HAP-1 (cell line): ENCODE measurements around the gene C2CD3.
"Not testable (repeated sequence)": the region's sequence is repeated elsewhere in the genome, so short reads cannot be mapped to it uniquely, and the experiment has no call there.

Experiments
- DNase-seq, 2 experiments: peaks; one replicate each; pipeline ENCODE4 v3.0.0-alpha.2; 2016 to 2020; ENCODE audit warnings: low spot score in 2 of 2
- H3K27me3 ChIP-seq: fragments of 250-450 bp; sonication (Bioruptor Pico); 2 replicates; pipeline ENCODE4 v1.5.1; 2020; ENCODE audit warnings: low read depth, mild to moderate bottlenecking, moderate library complexity
- H3K36me3 ChIP-seq: fragments of 250-450 bp; sonication (Bioruptor Pico); replicated peaks from 2 replicates; pipeline ENCODE4 v1.5.1; 2020; ENCODE audit warnings: mild to moderate bottlenecking
- H3K4me1 ChIP-seq: fragments of 250-450 bp; sonication (Bioruptor Pico); 2 replicates; pipeline ENCODE4 v1.5.1; 2020; ENCODE audit warnings: mild to moderate bottlenecking
- H3K4me3 ChIP-seq: fragments of 250-450 bp; sonication (Bioruptor Pico); 2 replicates; pipeline ENCODE4 v1.5.1; 2020; ENCODE audit warnings: mild to moderate bottlenecking, moderate library complexity
- H3K9me3 ChIP-seq: fragments of 250-450 bp; sonication (Bioruptor Pico); 2 replicates; pipeline ENCODE4 v1.5.1; 2020; ENCODE audit warnings: mild to moderate bottlenecking, moderate library complexity
- in situ Hi-C: fragments of 300-500 bp; cut with MboI; formaldehyde crosslinking; loops from 3 replicates; pipeline ENCODE4 v1.14.3; 2020; ENCODE audit warnings: low sequenced_read_pairs, inconsistent platforms, mixed read lengths

The C2CD3 gene

DNA sequence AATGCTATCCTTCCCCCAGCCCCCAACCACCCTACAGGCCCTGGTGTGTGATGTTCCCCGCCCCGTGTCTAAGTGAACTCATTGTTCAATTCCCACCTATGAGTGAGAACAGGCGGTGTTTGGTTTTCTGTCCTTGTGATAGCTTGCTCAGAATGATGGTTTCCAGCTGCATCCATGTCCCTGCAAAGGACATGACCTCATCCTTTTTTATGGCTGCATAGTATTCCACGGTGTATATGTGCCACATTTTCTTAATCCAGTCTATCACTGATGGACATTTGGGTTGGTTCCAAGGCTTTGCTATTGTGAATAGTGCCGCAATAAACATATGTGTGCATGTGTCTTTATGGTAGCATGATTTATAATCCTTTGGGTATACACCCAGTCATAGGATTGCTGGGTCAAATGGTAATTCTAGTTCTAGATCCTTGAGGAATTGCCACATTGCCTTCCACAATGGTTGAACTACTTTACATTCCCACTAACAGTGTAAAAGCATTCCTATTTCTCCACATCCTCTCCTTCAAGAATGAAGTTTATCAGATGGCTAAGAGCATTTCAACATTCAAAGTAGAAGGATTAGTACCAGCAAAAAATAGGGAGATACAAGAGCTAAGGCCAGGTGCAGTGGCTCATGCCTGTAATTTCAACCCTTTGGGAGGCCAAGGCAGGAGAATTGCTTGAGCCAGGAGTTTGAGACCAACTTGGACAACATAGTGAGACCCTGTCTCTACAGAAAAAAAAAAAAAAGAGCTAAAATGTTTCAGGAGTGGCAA, 50.4 kb downstream of the C2CD3 start:
- H3K9me3 ChIP-seq, H3K27me3 ChIP-seq, in situ Hi-C loops, H3K4me3 ChIP-seq, H3K4me1 ChIP-seq, DNase-seq: not testable (repeated sequence)
- H3K36me3 ChIP-seq = peaks cover 18% of the 10 kb centered on the region

DNA sequence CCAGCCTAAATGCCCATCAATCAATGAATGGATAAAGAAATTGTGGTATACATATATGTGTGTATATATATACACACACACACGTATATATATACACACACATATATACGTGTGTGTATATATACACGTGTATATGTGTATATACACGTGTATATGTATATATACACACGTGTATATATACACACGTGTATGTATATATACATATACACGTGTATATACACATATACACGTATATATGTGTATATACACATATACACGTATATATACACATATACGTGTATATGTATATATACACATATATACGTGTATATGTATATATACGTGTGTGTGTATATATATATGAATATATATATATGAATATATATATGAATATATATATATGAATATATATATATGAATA, 54.1 kb downstream of the C2CD3 start:
- DNase-seq = no peak
- in situ Hi-C loops = no loop called here

DNA sequence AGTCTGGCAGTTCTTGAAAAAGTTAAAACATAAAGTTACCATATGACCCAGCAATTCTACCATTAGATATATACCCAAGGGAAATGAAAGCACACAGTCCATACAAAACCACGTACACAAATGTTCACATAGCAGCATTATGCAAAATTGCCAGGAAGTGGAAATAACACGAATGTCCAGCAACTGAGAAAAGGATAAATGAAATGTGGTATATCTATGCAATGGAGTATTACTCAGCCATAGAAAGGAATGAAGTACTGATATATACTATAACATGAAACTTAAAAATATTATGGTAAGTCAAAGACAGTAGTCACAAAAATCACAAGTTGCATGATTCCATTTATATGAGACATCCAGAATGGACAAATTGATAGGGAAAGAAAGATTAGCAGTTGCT, 57.9 kb downstream of the C2CD3 start:
- peaks cover 8% of the 10 kb centered on the region for H3K4me1 ChIP-seq
- no peak for DNase-seq
- peaks cover 31% of the 10 kb centered on the region for H3K36me3 ChIP-seq
- peaks cover 7% of the 10 kb centered on the region for H3K9me3 ChIP-seq
- H3K27me3 ChIP-seq = no peaks in the 10 kb centered on the region
- H3K4me3 ChIP-seq = no peak overlapping the region
- in situ Hi-C loops = no loop called here

More for the DNA sequence above, 54.1 kb downstream of the C2CD3 start:
- Histone ChIP-seq H3K9me3 (peaks cover 7% of the 10 kb centered on the region), H3K27me3 (no peaks in the 10 kb centered on the region), H3K4me1 (peaks cover 7% of the 10 kb centered on the region), H3K36me3 (peaks cover 36% of the 10 kb centered on the region), H3K4me3 (no peak overlapping the region)

DNA sequence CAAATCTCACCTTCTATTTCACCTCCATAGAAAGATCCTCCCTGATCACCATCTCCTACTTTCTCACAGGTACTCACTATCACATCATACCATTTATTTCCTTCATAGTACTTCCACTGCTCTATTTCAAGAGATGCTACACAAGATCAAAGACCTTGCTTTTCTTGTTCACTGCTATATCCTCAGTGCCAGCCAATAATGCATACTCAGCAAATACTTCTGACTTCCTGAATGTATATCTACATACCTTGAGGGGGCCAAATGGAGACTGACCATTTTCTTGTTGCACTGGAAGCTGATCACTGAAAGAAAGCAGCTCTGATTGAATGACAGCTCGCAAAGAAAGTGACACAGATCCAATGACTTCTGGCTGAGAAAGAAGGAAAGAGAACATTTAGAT, 64.7 kb downstream of the C2CD3 start:
- no peak overlapping the region for H3K4me3 ChIP-seq
- no peak for DNase-seq
- H3K9me3 ChIP-seq = no peaks in the 10 kb centered on the region
- H3K27me3 ChIP-seq = no peaks in the 10 kb centered on the region
- in situ Hi-C loops = no loop called here
- H3K4me1 ChIP-seq = peaks cover under 1% of the 10 kb centered on the region
- peaks cover 7% of the 10 kb centered on the region for H3K36me3 ChIP-seq

DNA sequence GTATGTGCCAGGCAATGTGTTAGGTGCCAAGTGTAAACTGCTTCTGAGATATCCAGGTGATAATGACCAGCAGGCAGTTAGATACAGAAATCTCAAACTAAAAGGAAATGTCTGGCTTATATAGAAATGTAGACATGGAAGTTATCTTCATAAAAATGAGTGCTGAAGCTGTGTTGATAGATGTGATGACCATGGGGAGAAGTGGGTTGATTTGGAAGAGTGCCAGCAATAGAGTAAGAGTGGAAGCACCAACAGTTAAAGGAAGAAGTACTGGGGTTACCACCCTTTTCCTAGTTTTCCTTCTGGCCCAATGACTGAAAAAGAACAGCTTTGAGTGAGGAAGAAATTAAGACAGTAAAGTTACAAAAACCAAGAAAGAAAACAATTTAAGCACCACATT, 68.5 kb downstream of the C2CD3 start:
- Histone ChIP-seq H3K36me3 (peaks cover 7% of the 10 kb centered on the region), H3K4me3 (no peak overlapping the region), H3K9me3 (no peaks in the 10 kb centered on the region), H3K27me3 (no peaks in the 10 kb centered on the region), H3K4me1 (peaks cover 25% of the 10 kb centered on the region)
- no peak for DNase-seq
- in situ Hi-C loops = no loop called here

DNA sequence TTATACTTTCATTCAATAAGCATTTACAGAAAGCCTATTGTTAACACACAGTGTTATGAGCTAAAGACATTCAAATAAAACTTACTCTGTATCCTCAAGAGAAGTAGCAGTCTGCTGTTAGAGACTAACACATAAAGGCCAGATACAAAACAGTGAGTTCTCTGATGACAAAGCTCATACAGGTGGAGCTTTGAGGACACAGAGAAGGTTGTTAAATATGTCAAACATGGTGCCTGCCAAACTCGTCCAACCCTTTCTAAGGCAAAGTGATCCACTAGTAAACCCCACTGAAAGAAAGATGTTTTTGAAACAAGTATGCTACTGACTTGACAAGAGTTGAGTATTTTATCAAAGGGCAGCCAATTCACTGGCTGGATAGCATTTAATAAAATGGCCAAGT, 70.1 kb downstream of the C2CD3 start:
- peaks cover 7% of the 10 kb centered on the region for H3K36me3 ChIP-seq
- peak in 1 of 2 experiments; percentile 13 for DNase-seq
- H3K4me3 ChIP-seq = no peak overlapping the region
- peaks cover 29% of the 10 kb centered on the region for H3K4me1 ChIP-seq
- no peaks in the 10 kb centered on the region for H3K9me3 ChIP-seq
- H3K27me3 ChIP-seq = no peaks in the 10 kb centered on the region
- in situ Hi-C loops = no loop called here

DNA sequence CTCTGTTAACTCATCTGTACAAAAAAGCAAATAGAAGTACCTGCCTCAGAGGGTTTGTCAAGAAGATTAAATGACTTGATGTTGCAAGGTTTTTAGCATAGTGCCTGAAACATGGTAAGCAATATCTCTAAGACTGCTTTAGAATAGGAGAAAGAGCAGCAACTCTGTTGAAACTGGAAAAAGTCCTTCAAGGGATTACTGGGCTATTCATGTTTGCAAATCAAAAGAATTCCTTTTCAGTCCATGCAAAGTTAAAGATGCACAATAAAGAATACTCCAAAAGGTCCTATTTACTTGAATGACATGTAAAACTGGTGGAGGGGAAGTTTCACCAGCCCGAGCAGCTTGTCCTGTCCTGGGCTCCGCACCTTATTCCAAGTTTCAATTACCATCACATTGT, 70.6 kb downstream of the C2CD3 start:
- Histone ChIP-seq H3K27me3 (no peaks in the 10 kb centered on the region), H3K36me3 (peaks cover 7% of the 10 kb centered on the region), H3K4me1 (peaks cover 29% of the 10 kb centered on the region), H3K4me3 (no peak overlapping the region), H3K9me3 (no peaks in the 10 kb centered on the region)
- in situ Hi-C loops = no loop called here
- DNase-seq = peak; percentile 59 to 98

DNA sequence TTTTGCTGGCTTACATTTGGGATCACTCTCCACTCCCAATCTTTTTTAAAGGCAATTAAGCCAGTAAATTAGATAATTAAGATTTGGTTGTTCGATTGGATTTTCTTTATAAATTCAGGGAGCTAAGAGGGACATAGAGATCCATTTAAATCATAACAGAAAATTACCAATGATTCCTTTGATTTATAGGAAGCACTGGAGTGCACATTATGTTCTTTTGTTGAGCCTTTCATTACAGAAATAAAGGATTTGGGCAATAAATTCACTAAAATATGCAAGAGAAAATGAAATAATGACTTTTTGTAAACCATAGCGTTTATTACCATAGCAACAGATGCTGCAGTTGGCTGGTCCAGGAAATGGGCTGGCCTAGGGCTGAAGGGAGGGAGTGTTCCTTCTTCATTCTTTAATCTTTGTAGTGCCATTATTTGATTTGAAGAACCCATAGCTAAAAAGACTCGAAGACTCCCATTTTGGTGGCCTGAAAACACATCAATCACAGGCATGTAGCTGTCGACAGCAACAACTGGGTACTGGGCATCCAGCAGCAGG, 73.0 kb downstream of the C2CD3 start:
- Histone ChIP-seq H3K4me3 (no peak overlapping the region), H3K9me3 (no peaks in the 10 kb centered on the region), H3K36me3 (peaks cover under 1% of the 10 kb centered on the region), H3K4me1 (peaks cover 29% of the 10 kb centered on the region), H3K27me3 (no peaks in the 10 kb centered on the region)
- DNase-seq = peak; percentile 66 to 80
- in situ Hi-C loops = no loop called here

DNA sequence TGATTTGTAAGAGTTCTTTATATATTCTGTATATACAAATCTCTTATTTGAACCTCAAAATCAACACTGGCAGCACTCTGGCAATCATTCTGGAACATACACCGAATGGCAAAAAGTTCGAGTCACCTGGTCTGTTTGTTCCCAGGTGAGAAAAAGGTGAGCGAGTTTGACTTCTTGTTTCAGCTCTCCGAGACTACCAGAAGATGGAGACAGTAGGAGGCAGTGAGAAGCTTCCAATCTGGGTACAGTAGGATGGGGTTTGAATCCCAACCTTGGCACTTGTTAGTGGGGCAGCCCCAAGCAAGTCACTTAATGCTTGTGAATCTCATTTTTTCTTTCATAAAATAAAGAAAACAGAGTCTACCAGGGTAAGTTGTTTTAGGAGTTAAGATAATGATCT, 76.4 kb downstream of the C2CD3 start:
- in situ Hi-C loops = no loop called here
- H3K9me3 ChIP-seq = no peaks in the 10 kb centered on the region
- H3K4me1 ChIP-seq = peaks cover 17% of the 10 kb centered on the region
- no peak overlapping the region for H3K4me3 ChIP-seq
- H3K27me3 ChIP-seq = no peaks in the 10 kb centered on the region
- H3K36me3 ChIP-seq = peaks cover 5% of the 10 kb centered on the region; the same call in 1 of the 2 replicates
- no peak for DNase-seq

DNA sequence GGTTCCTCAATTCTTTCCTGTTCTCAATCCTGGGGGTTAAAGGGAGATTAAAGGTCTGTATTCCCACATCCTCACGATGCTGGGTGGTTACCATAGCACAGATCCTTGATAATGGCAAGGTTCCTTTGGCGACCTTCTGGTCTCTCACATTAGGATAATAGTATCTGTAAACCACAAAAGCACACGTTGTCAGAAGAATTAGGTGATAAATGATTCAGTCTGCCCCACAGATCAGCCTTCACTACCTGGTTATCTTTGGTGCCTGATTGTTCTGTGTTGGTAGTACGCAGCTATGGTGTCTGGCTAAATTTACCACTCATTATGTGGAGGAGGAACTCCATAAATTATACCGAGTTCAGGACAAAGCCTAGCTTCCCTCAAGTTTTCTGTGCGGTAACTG, 78.4 kb downstream of the C2CD3 start:
- H3K9me3 ChIP-seq = no peaks in the 10 kb centered on the region
- DNase-seq = no peak
- in situ Hi-C loops = no loop called here
- no peaks in the 10 kb centered on the region for H3K27me3 ChIP-seq
- no peak overlapping the region for H3K4me3 ChIP-seq
- peaks cover 7% of the 10 kb centered on the region; the same call in 1 of the 2 replicates for H3K36me3 ChIP-seq
- H3K4me1 ChIP-seq = peaks cover 5% of the 10 kb centered on the region

DNA sequence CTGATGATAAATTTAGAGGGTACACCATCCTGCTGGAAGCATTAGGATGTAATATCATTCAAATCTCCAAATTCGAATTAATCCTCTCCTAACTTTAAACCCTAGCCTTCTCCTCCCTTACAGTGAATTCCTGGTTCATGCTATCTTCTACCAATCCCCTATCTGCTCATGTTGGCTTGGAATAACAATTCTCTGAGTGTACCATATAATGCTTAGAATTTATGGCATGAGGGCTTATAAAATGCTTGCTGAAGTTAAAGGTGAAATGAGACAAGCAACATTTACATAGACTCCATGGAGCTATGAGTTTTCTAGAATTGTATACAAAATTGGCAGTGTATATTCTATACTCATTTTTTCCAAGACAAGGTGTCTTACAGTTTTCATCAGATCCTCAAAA, 79.3 kb downstream of the C2CD3 start:
- Histone ChIP-seq H3K36me3 (peaks cover 7% of the 10 kb centered on the region; the same call in 1 of the 2 replicates), H3K4me3 (no peak overlapping the region), H3K9me3 (no peaks in the 10 kb centered on the region), H3K27me3 (no peaks in the 10 kb centered on the region), H3K4me1 (no peaks in the 10 kb centered on the region)
- in situ Hi-C loops = no loop called here
- DNase-seq = no peak

DNA sequence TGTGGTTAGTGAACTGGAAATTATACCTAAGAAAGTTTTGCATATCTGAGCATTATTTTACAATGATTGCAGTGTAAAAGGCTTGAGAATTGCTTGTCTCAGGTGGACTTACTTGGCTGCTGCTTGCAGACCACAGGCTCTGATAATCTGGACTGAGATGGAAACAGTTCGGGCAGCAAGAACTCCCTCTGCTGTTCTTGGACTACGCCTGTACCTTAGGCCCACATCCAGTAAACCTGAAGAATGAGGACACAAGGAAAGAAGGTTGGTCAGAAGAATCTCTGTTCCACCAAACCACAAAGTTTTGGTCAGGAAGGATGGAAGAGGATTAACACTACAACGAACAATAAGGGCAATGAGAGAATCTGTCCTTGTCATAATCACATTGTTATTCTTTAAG, 80.1 kb downstream of the C2CD3 start:
- Histone ChIP-seq H3K9me3 (no peaks in the 10 kb centered on the region), H3K27me3 (no peaks in the 10 kb centered on the region), H3K36me3 (peaks cover 7% of the 10 kb centered on the region; the same call in 1 of the 2 replicates), H3K4me3 (no peak overlapping the region), H3K4me1 (no peaks in the 10 kb centered on the region)
- no peak for DNase-seq
- in situ Hi-C loops = no loop called here

DNA sequence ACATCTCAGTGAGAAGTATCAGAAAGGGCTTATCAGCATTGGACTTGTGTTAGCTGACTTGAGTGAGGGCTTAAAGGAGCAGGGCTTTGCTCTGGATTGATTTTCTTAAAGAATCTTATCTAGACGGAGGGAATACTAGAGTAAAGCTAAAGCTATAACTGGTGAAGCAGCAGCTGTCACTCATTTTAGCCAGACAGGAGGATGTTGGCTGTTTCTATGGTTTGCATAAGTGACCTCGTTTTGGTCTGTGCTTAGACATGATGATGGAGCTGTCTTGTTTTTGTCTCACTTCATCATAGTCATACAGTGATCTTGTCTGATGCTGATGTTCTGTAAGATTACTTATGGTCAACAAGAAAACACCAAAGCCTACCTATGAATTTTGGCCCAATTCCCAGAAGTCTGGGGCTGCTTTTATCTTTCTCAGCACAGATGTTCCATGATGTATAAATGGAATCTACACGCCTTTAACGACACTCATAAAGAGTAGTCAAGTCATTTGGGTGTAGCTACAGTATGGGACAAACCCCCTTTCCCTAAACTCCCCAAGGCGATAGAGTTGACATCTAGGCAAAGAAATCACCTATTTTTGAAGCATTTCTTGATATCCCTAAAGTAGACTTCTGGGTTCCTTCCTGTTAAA, 84.4 kb downstream of the C2CD3 start:
- Histone ChIP-seq H3K9me3 (no peaks in the 10 kb centered on the region; the same call in 1 of the 2 replicates), H3K36me3 (peaks cover 11% of the 10 kb centered on the region), H3K27me3 (no peaks in the 10 kb centered on the region), H3K4me3 (no peak overlapping the region), H3K4me1 (no peaks in the 10 kb centered on the region)
- in situ Hi-C loops = no loop called here
- no peak for DNase-seq

DNA sequence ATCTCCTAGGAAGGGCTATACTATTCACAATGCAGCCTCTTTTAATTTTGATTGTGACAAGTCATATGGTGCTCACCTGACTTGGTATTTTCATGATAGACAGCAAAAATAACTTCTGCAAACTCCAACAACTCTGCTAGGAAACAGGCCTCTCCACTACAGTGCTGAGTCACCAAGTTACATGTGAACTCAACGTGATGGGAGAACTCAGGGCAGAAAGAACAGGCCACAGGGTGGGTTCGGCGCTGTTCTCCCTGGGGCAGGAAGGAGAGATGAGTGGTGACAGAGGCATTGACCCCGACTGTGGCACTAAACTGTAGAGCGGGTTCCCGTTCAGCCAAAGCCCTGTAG, 85.3 kb downstream of the C2CD3 start:
- in situ Hi-C loops = no loop called here
- no peaks in the 10 kb centered on the region for H3K27me3 ChIP-seq
- no peaks in the 10 kb centered on the region; the same call in 1 of the 2 replicates for H3K9me3 ChIP-seq
- no peaks in the 10 kb centered on the region for H3K4me1 ChIP-seq
- no peak overlapping the region for H3K4me3 ChIP-seq
- DNase-seq = no peak
- peaks cover 11% of the 10 kb centered on the region for H3K36me3 ChIP-seq
